Measurements from ENCODE around the gene SRP68. TPM values are rescaled to one million over a fixed set of nuclear protein-coding genes. Genes with fewer than 3 reads are reported as not detected.

SRP68 gene
- total RNA-seq, 1 donor from 2014 or later: 74.3 TPM

DNA sequence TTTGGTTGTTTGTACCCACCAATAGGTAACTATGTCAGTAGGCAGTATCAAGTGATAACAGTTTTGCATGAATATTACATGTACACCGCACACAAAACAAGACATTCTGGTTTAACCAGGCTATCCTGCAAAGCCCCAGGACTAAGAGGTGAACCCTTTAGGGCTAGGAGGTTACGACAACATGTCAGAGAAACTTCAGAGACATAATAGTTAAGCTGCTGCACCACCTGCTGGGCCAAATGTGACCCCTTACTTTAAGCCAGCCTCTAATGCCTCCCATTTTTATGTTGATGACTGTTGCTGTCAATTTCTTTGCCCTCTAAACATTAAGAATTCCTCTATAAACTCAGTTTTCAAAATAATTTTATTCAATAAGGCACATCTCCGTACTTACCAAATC lies 15.4 kb downstream of the SRP68 start:
- H3K4me2 ChIP-seq (ENCODE audit: low read length): no peak overlapping the region
- Mint-ChIP-seq H3K36me3 (ENCODE audit: low read depth, unreplicated experiment) (peaks cover 30% of the 10 kb centered on the region), H3K27me3 (ENCODE audit: low read depth, unreplicated experiment) (no peaks in the 10 kb centered on the region), H3K4me1 (ENCODE audit: low read depth, unreplicated experiment) (peaks cover 11% of the 10 kb centered on the region), H3K27ac (ENCODE audit: unreplicated experiment) (no peak overlapping the region), H3K9me3 (ENCODE audit: unreplicated experiment) (no peaks in the 10 kb centered on the region), H3K4me3 (ENCODE audit: unreplicated experiment) (no peak overlapping the region)
- no peak overlapping the region for H3K9ac ChIP-seq (ENCODE audit: low read length)
- H3K27me3 ChIP-seq (ENCODE audit: insufficient read depth, low read length): no peaks in the 10 kb centered on the region
- H4K20me1 ChIP-seq (ENCODE audit: insufficient read depth, low read length): peaks cover 31% of the 10 kb centered on the region
- peaks cover 13% of the 10 kb centered on the region for H3K4me1 ChIP-seq (ENCODE audit: insufficient read depth, low read length)
- H3K79me2 ChIP-seq (ENCODE audit: insufficient read depth, low read length): peaks cover 12% of the 10 kb centered on the region
- no peak for DNase-seq (ENCODE audit: low read depth)
- H3K9me3 ChIP-seq (ENCODE audit: insufficient read depth, low read depth, low read length): no peaks in the 10 kb centered on the region
- no peak overlapping the region for H3K4me3 ChIP-seq (ENCODE audit: insufficient read depth, low read depth, low read length)
- FAIRE-seq: no peak
- TF ChIP-seq EZH2 (IDR thresholded peaks at IDR 0.05; ENCODE audit: insufficient read depth, low read length): no peak
- TF ChIP-seq, protein P1, sequence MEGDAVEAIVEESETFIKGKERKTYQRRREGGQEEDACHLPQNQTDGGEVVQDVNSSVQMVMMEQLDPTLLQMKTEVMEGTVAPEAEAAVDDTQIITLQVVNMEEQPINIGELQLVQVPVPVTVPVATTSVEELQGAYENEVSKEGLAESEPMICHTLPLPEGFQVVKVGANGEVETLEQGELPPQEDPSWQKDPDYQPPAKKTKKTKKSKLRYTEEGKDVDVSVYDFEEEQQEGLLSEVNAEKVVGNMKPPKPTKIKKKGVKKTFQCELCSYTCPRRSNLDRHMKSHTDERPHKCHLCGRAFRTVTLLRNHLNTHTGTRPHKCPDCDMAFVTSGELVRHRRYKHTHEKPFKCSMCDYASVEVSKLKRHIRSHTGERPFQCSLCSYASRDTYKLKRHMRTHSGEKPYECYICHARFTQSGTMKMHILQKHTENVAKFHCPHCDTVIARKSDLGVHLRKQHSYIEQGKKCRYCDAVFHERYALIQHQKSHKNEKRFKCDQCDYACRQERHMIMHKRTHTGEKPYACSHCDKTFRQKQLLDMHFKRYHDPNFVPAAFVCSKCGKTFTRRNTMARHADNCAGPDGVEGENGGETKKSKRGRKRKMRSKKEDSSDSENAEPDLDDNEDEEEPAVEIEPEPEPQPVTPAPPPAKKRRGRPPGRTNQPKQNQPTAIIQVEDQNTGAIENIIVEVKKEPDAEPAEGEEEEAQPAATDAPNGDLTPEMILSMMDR (IDR thresholded peaks at IDR 0.05; ENCODE audit: insufficient read depth, low read depth, low read length): no peak
- H2AFZ ChIP-seq (ENCODE audit: low read depth, low read length): no peak overlapping the region
- H3K27ac ChIP-seq (ENCODE audit: low read depth, low read length): no peak overlapping the region
- H3K36me3 ChIP-seq (ENCODE audit: insufficient read depth, low read length): peaks cover 41% of the 10 kb centered on the region

DNA sequence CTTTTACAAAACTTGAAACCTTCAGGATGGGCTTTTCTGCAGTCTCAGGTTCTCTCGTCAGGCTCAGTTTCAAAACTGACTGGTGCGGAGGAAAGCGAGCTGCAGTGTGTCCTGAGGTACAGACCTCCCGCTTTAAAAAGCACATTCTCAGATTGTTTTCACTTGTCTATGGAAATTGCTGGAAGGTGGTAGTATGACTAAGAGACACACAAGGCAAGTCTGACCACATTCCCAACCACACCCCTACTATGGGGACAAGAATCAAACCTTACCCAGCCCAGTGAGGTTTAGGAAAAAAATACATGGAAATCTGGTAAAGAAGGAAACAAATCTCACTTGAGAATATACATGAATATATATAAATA lies 18.2 kb downstream of the SRP68 start:
- TF ChIP-seq, protein P1 (IDR thresholded peaks at IDR 0.05; ENCODE audit: insufficient read depth, low read depth, low read length): no peak
- no peak for TF ChIP-seq EZH2 (IDR thresholded peaks at IDR 0.05; ENCODE audit: insufficient read depth, low read length)
- no peak for FAIRE-seq
- H3K27ac Mint-ChIP-seq (ENCODE audit: unreplicated experiment): peak overlapping the region; percentile 80
- H3K4me1 Mint-ChIP-seq (ENCODE audit: low read depth, unreplicated experiment): peaks cover 24% of the 10 kb centered on the region
- peaks cover 29% of the 10 kb centered on the region for H3K36me3 Mint-ChIP-seq (ENCODE audit: low read depth, unreplicated experiment)
- H3K79me2 ChIP-seq (ENCODE audit: insufficient read depth, low read length): peaks cover 19% of the 10 kb centered on the region
- H3K4me3 Mint-ChIP-seq (ENCODE audit: unreplicated experiment): peak overlapping the region; percentile 66
- H3K9ac ChIP-seq (ENCODE audit: low read length): no peak overlapping the region
- no peaks in the 10 kb centered on the region for H3K9me3 ChIP-seq (ENCODE audit: insufficient read depth, low read depth, low read length)
- H3K9me3 Mint-ChIP-seq (ENCODE audit: unreplicated experiment): no peaks in the 10 kb centered on the region
- H2AFZ ChIP-seq (ENCODE audit: low read depth, low read length): no peak overlapping the region
- peaks cover 24% of the 10 kb centered on the region for H3K4me1 ChIP-seq (ENCODE audit: insufficient read depth, low read length)
- peak overlapping the region; percentile 54 for H3K4me2 ChIP-seq (ENCODE audit: low read length)
- H3K27ac ChIP-seq (ENCODE audit: low read depth, low read length): peak overlapping the region; percentile 59
- no peaks in the 10 kb centered on the region for H3K27me3 Mint-ChIP-seq (ENCODE audit: low read depth, unreplicated experiment)
- H3K4me3 ChIP-seq (ENCODE audit: insufficient read depth, low read depth, low read length): no peak overlapping the region
- H3K36me3 ChIP-seq (ENCODE audit: insufficient read depth, low read length): peaks cover 29% of the 10 kb centered on the region
- peak; percentile 71 for DNase-seq (ENCODE audit: low read depth)
- no peaks in the 10 kb centered on the region for H3K27me3 ChIP-seq (ENCODE audit: insufficient read depth, low read length)
- H4K20me1 ChIP-seq (ENCODE audit: insufficient read depth, low read length): peaks cover 43% of the 10 kb centered on the region

GRCh38 chr17:76053246-76054111 lies 18.8 kb downstream of the SRP68 start:
- Histone ChIP-seq H4K20me1 (ENCODE audit: insufficient read depth, low read length) (peaks cover 49% of the 10 kb centered on the region), H3K9ac (ENCODE audit: low read length) (no peak overlapping the region), H2AFZ (ENCODE audit: low read depth, low read length) (no peak overlapping the region), H3K27me3 (ENCODE audit: insufficient read depth, low read length) (no peaks in the 10 kb centered on the region), H3K4me3 (ENCODE audit: insufficient read depth, low read depth, low read length) (no peak overlapping the region), H3K4me1 (ENCODE audit: insufficient read depth, low read length) (peaks cover 30% of the 10 kb centered on the region), H3K4me2 (ENCODE audit: low read length) (peak overlapping the region; percentile 54), H3K9me3 (ENCODE audit: insufficient read depth, low read depth, low read length) (no peaks in the 10 kb centered on the region), H3K36me3 (ENCODE audit: insufficient read depth, low read length) (peaks cover 23% of the 10 kb centered on the region), H3K79me2 (ENCODE audit: insufficient read depth, low read length) (peaks cover 19% of the 10 kb centered on the region), H3K27ac (ENCODE audit: low read depth, low read length) (peak overlapping the region; percentile 59)
- Mint-ChIP-seq H3K27me3 (ENCODE audit: low read depth, unreplicated experiment) (no peaks in the 10 kb centered on the region), H3K27ac (ENCODE audit: unreplicated experiment) (peak overlapping the region; percentile 80), H3K36me3 (ENCODE audit: low read depth, unreplicated experiment) (peaks cover 24% of the 10 kb centered on the region), H3K4me1 (ENCODE audit: low read depth, unreplicated experiment) (peaks cover 29% of the 10 kb centered on the region), H3K4me3 (ENCODE audit: unreplicated experiment) (peak overlapping the region; percentile 66), H3K9me3 (ENCODE audit: unreplicated experiment) (no peaks in the 10 kb centered on the region)
- FAIRE-seq (no peak), DNase-seq (ENCODE audit: low read depth) (peak; percentile 82)
- TF ChIP-seq EZH2 (IDR thresholded peaks at IDR 0.05; ENCODE audit: insufficient read depth, low read length): no peak
- TF ChIP-seq, protein P1 (IDR thresholded peaks at IDR 0.05; ENCODE audit: insufficient read depth, low read depth, low read length): no peak

Measured in astrocyte (in vitro differentiated cells and primary cell).